Measurements from ENCODE around the gene ERBIN. TPM values are rescaled to one million over a fixed set of nuclear protein-coding genes. Genes with fewer than 3 reads are reported as not detected.
"Not testable (repeated sequence)": the region's sequence is repeated elsewhere in the genome, so short reads cannot be mapped to it uniquely, and the experiment has no call there.

The ERBIN gene
- total and polyA plus RNA-seq, 4 experiments from 2014 or later = 30.6 to 98.7 (median 72.2) TPM

GRCh38 chr5:65970481-65971367, 44.3 kb downstream of the ERBIN start:
- no peak for DNase-seq
- POLR2A ChIA-PET (ENCODE audit: partially characterized antibody) = interaction anchor here (1.0 to 1.3 kb wide), 2 partner anchors 28 to 45 kb away, joined by 3 to 4 read pairs; partner anchors contain the start of gene ERBIN
- H3K27ac ChIP-seq (ENCODE audit: low read depth, low read length) = no peak overlapping the region
- CTCF ChIA-PET (ENCODE audit: partially characterized antibody) = interaction anchor here (0.6 to 1.6 kb wide), 2 partner anchors 102 to 210 kb away, joined by 3 to 4 read pairs; no protein-coding TSS in a partner anchor
- Mint-ChIP-seq H3K4me3 (peak overlapping the region in 5 of 8 donors; percentile 9 to 68 (median 35)), H3K9me3 (peaks cover 0 to 2% (median 0%) of the 10 kb centered on the region in 8 donors), H3K36me3 (peaks cover 15 to 16% of the 10 kb centered on the region in 2 donors), H3K4me1 (peaks cover 23 to 85% (median 67%) of the 10 kb centered on the region in 4 donors), H3K27ac (peak overlapping the region in 5 of 7 donors; percentile 0 to 81 (median 72)), H3K27me3 (no peaks in the 10 kb centered on the region)
- H3K4me1 ChIP-seq (ENCODE audit: insufficient read depth, low read length) = peaks cover 69% of the 10 kb centered on the region
- H3K9me3 ChIP-seq (ENCODE audit: control insufficient read depth in 1 of 2, low read length in 2 of 2) = no peaks in the 10 kb centered on the region
- H3K27me3 ChIP-seq (ENCODE audit: insufficient read depth, low read length) = no peaks in the 10 kb centered on the region
- intact Hi-C loops (cut with micrococcal nuclease) = no loop called here
- no peaks in the 10 kb centered on the region for H3K36me3 ChIP-seq (ENCODE audit: insufficient read depth, low read length)
- no peak overlapping the region for H3K4me3 ChIP-seq (ENCODE audit: low read length in 2 of 2)

- no peak for DNase-seq
- Histone ChIP-seq H3K4me1 (ENCODE audit: insufficient read depth, low read length) (peaks cover 64% of the 10 kb centered on the region), H3K36me3 (ENCODE audit: insufficient read depth, low read length) (no peaks in the 10 kb centered on the region), H3K27me3 (ENCODE audit: insufficient read depth, low read length) (no peaks in the 10 kb centered on the region), H3K9me3 (ENCODE audit: control insufficient read depth in 1 of 2, low read length in 2 of 2) (no peaks in the 10 kb centered on the region), H3K27ac (ENCODE audit: low read depth, low read length) (no peak overlapping the region), H3K4me3 (ENCODE audit: low read length in 2 of 2) (no peak overlapping the region)
- peaks cover 22 to 84% (median 66%) of the 10 kb centered on the region in 4 donors for H3K4me1 Mint-ChIP-seq
- H3K9me3 Mint-ChIP-seq = peaks cover 0 to 4% (median 0%) of the 10 kb centered on the region in 8 donors
- peak overlapping the region in 1 of 8 donors; percentile 34 for H3K4me3 Mint-ChIP-seq
- intact Hi-C loops (cut with micrococcal nuclease) = no loop called here
- POLR2A ChIA-PET (ENCODE audit: partially characterized antibody) = interaction anchor here (1.0 kb wide), 1 partner anchor 47 kb away, joined by 3 read pairs; no protein-coding TSS in a partner anchor
- peak overlapping the region in 1 of 7 donors; percentile 78 for H3K27ac Mint-ChIP-seq
- CTCF ChIA-PET (ENCODE audit: partially characterized antibody) = no interaction called here
- peaks cover 18 to 19% of the 10 kb centered on the region in 2 donors for H3K36me3 Mint-ChIP-seq
- no peaks in the 10 kb centered on the region for H3K27me3 Mint-ChIP-seq
These were observed 45.3 kb downstream of the ERBIN start for GRCh38 chr5:65971643-65972042.

GRCh38 chr5:65972896-65973295, 46.5 kb downstream of the ERBIN start:
- H3K4me1 ChIP-seq (ENCODE audit: insufficient read depth, low read length) = peaks cover 56% of the 10 kb centered on the region
- H3K4me3 Mint-ChIP-seq; CTCF ChIA-PET (ENCODE audit: partially characterized antibody); H3K9me3 ChIP-seq (ENCODE audit: control insufficient read depth in 1 of 2, low read length in 2 of 2); DNase-seq; H3K36me3 ChIP-seq (ENCODE audit: insufficient read depth, low read length); H3K9me3 Mint-ChIP-seq; H3K27ac ChIP-seq (ENCODE audit: low read depth, low read length); H3K4me3 ChIP-seq (ENCODE audit: low read length in 2 of 2); H3K27me3 ChIP-seq (ENCODE audit: insufficient read depth, low read length); intact Hi-C loops (cut with micrococcal nuclease); H3K27me3 Mint-ChIP-seq: not testable (repeated sequence)
- peak overlapping the region in 1 of 7 donors; percentile 24 for H3K27ac Mint-ChIP-seq
- POLR2A ChIA-PET (ENCODE audit: partially characterized antibody) = interaction anchor here (1.0 kb wide), 1 partner anchor 38 kb away, joined by 3 read pairs; no protein-coding TSS in a partner anchor
- H3K4me1 Mint-ChIP-seq = peaks cover 19 to 78% (median 58%) of the 10 kb centered on the region in 4 donors
- H3K36me3 Mint-ChIP-seq = peaks cover 16 to 20% of the 10 kb centered on the region in 2 donors

GRCh38 chr5:65978251-65978650, 51.9 kb downstream of the ERBIN start:
- Histone ChIP-seq H3K4me3 (ENCODE audit: low read length in 2 of 2) (no peak overlapping the region), H3K4me1 (ENCODE audit: insufficient read depth, low read length) (peaks cover 52% of the 10 kb centered on the region), H3K27ac (ENCODE audit: low read depth, low read length) (no peak overlapping the region), H3K9me3 (ENCODE audit: control insufficient read depth in 1 of 2, low read length in 2 of 2) (no peaks in the 10 kb centered on the region), H3K36me3 (ENCODE audit: insufficient read depth, low read length) (no peaks in the 10 kb centered on the region), H3K27me3 (ENCODE audit: insufficient read depth, low read length) (no peaks in the 10 kb centered on the region)
- H3K27me3 Mint-ChIP-seq = no peaks in the 10 kb centered on the region
- DNase-seq = no peak
- peak overlapping the region in 3 of 7 donors; percentile 4 to 72 (median 66) for H3K27ac Mint-ChIP-seq
- POLR2A ChIA-PET (ENCODE audit: partially characterized antibody) = interaction anchor here (1.4 kb wide), 1 partner anchor 11 kb away, joined by 4 read pairs; no protein-coding TSS in a partner anchor
- intact Hi-C loops (cut with micrococcal nuclease) = no loop called here
- H3K4me1 Mint-ChIP-seq = peaks cover 10 to 73% (median 62%) of the 10 kb centered on the region in 4 donors
- H3K4me3 Mint-ChIP-seq = peak overlapping the region in 1 of 8 donors; percentile 5
- peaks cover 22 to 23% of the 10 kb centered on the region in 2 donors for H3K36me3 Mint-ChIP-seq
- CTCF ChIA-PET (ENCODE audit: partially characterized antibody) = no interaction called here
- peaks cover 0 to 4% (median 0%) of the 10 kb centered on the region in 8 donors for H3K9me3 Mint-ChIP-seq

- Mint-ChIP-seq H3K36me3 (peaks cover 12 to 18% of the 10 kb centered on the region in 2 donors), H3K4me3 (peak overlapping the region in 1 of 8 donors; percentile 4), H3K4me1 (peaks cover 14 to 81% (median 64%) of the 10 kb centered on the region in 4 donors), H3K9me3 (no peaks in the 10 kb centered on the region), H3K27ac (peak overlapping the region in 5 of 7 donors; percentile 38 to 83 (median 57)), H3K27me3 (no peaks in the 10 kb centered on the region)
- no peak overlapping the region for H3K27ac ChIP-seq (ENCODE audit: low read depth, low read length)
- H3K27me3 ChIP-seq (ENCODE audit: insufficient read depth, low read length) = no peaks in the 10 kb centered on the region
- DNase-seq = no peak
- H3K9me3 ChIP-seq (ENCODE audit: control insufficient read depth in 1 of 2, low read length in 2 of 2) = no peaks in the 10 kb centered on the region
- POLR2A ChIA-PET (ENCODE audit: partially characterized antibody) = no interaction called here
- no peaks in the 10 kb centered on the region for H3K36me3 ChIP-seq (ENCODE audit: insufficient read depth, low read length)
- no peak overlapping the region for H3K4me3 ChIP-seq (ENCODE audit: low read length in 2 of 2)
- intact Hi-C loops (cut with micrococcal nuclease) = loop anchor here (2.0 to 5.0 kb wide), 2 partner anchors 17 to 54 kb away; partner anchors contain the start of gene ERBIN
- CTCF ChIA-PET (ENCODE audit: partially characterized antibody) = no interaction called here
- H3K4me1 ChIP-seq (ENCODE audit: insufficient read depth, low read length) = peaks cover 64% of the 10 kb centered on the region
These were observed 55.2 kb downstream of the ERBIN start for GRCh38 chr5:65981548-65981947.

- Mint-ChIP-seq H3K27ac (peak overlapping the region in 5 of 7 donors; percentile 6 to 83 (median 38)), H3K4me1 (peaks cover 14 to 86% (median 68%) of the 10 kb centered on the region in 4 donors)
These were observed 55.7 kb downstream of the ERBIN start for GRCh38 chr5:65981969-65982619.

More at GRCh38 chr5:65981969-65982619, 55.7 kb downstream of the ERBIN start:
- Mint-ChIP-seq H3K36me3 (peaks cover 12 to 18% of the 10 kb centered on the region in 2 donors), H3K9me3 (no peaks in the 10 kb centered on the region), H3K4me3 (peak overlapping the region in 1 of 8 donors; percentile 23), H3K27me3 (no peaks in the 10 kb centered on the region)
- H3K27ac ChIP-seq (ENCODE audit: low read depth, low read length) = no peak overlapping the region
- H3K27me3 ChIP-seq (ENCODE audit: insufficient read depth, low read length) = no peaks in the 10 kb centered on the region
- no peaks in the 10 kb centered on the region for H3K36me3 ChIP-seq (ENCODE audit: insufficient read depth, low read length)
- intact Hi-C loops (cut with micrococcal nuclease) = loop anchor here (2.0 to 5.0 kb wide), 2 partner anchors 17 to 55 kb away; partner anchors contain the start of gene ERBIN
- DNase-seq = no peak
- POLR2A ChIA-PET (ENCODE audit: partially characterized antibody) = no interaction called here
- H3K4me3 ChIP-seq (ENCODE audit: low read length in 2 of 2) = no peak overlapping the region
- peaks cover 69% of the 10 kb centered on the region for H3K4me1 ChIP-seq (ENCODE audit: insufficient read depth, low read length)
- H3K9me3 ChIP-seq (ENCODE audit: control insufficient read depth in 1 of 2, low read length in 2 of 2) = no peaks in the 10 kb centered on the region
- CTCF ChIA-PET (ENCODE audit: partially characterized antibody) = no interaction called here

Measured in CD4-positive, alpha-beta memory T cell (primary cell).